ENCODE data around the gene KCNJ9. TPM values are rescaled to one million over a fixed set of nuclear protein-coding genes. Genes with fewer than 3 reads are reported as not detected.

KCNJ9 gene
- total RNA-seq, 6 experiments from 2014 or later, result not detected

GRCh38 chr1:160136121-160136925 lies 55.0 kb downstream of the KCNJ9 start:
- ATAC-seq (no peak), DNase-seq (no peak)
- Histone ChIP-seq H3K36me3 (no peaks in the 10 kb centered on the region), H3K4me1 (no peaks in the 10 kb centered on the region), H3K27ac (no peak overlapping the region), H3K27me3 (no peaks in the 10 kb centered on the region), H3K9me3 (no peaks in the 10 kb centered on the region), H3K4me3 (no peak overlapping the region)
- WGBS (ENCODE audit: insufficient coverage, low coverage, low lambda C conversion rate, missing lambda C conversion rate), result 82% methylated on average over 3 of the region's 22 CpGs
- TF ChIP-seq, protein P1, sequence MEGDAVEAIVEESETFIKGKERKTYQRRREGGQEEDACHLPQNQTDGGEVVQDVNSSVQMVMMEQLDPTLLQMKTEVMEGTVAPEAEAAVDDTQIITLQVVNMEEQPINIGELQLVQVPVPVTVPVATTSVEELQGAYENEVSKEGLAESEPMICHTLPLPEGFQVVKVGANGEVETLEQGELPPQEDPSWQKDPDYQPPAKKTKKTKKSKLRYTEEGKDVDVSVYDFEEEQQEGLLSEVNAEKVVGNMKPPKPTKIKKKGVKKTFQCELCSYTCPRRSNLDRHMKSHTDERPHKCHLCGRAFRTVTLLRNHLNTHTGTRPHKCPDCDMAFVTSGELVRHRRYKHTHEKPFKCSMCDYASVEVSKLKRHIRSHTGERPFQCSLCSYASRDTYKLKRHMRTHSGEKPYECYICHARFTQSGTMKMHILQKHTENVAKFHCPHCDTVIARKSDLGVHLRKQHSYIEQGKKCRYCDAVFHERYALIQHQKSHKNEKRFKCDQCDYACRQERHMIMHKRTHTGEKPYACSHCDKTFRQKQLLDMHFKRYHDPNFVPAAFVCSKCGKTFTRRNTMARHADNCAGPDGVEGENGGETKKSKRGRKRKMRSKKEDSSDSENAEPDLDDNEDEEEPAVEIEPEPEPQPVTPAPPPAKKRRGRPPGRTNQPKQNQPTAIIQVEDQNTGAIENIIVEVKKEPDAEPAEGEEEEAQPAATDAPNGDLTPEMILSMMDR (IDR thresholded peaks at IDR 0.05), result no peak
- TF ChIP-seq POLR2A (IDR thresholded peaks at IDR 0.05), result no peak
- intact Hi-C loops (cut with DNase I), result no loop called here

- ATAC-seq (no peak), DNase-seq (no peak)
- Histone ChIP-seq H3K27me3 (no peaks in the 10 kb centered on the region), H3K4me3 (no peak overlapping the region), H3K36me3 (no peaks in the 10 kb centered on the region), H3K27ac (no peak overlapping the region), H3K4me1 (no peaks in the 10 kb centered on the region), H3K9me3 (no peaks in the 10 kb centered on the region)
- WGBS (ENCODE audit: insufficient coverage, low coverage, low lambda C conversion rate, missing lambda C conversion rate), result 80% methylated on average over 1 of the region's 5 CpGs
- intact Hi-C loops (cut with DNase I), result no loop called here
- TF ChIP-seq, protein P1 (IDR thresholded peaks at IDR 0.05), result no peak
- no peak for TF ChIP-seq POLR2A (IDR thresholded peaks at IDR 0.05)
These were observed 55.5 kb downstream of the KCNJ9 start for GRCh38 chr1:160136926-160137200.

GRCh38 chr1:160137216-160137862 lies 56.0 kb downstream of the KCNJ9 start:
- TF ChIP-seq POLR2A (IDR thresholded peaks at IDR 0.05), result no peak
- TF ChIP-seq, protein P1 (IDR thresholded peaks at IDR 0.05), result no peak
- H3K36me3 ChIP-seq, result no peaks in the 10 kb centered on the region
- no peaks in the 10 kb centered on the region for H3K9me3 ChIP-seq
- no peaks in the 10 kb centered on the region for H3K27me3 ChIP-seq
- H3K4me3 ChIP-seq, result no peak overlapping the region
- DNase-seq, result no peak
- WGBS (ENCODE audit: insufficient coverage, low coverage, low lambda C conversion rate, missing lambda C conversion rate), result 78% methylated on average over 8 of the region's 8 CpGs
- intact Hi-C loops (cut with DNase I), result no loop called here
- no peaks in the 10 kb centered on the region for H3K4me1 ChIP-seq
- no peak for ATAC-seq
- no peak overlapping the region for H3K27ac ChIP-seq

DNA sequence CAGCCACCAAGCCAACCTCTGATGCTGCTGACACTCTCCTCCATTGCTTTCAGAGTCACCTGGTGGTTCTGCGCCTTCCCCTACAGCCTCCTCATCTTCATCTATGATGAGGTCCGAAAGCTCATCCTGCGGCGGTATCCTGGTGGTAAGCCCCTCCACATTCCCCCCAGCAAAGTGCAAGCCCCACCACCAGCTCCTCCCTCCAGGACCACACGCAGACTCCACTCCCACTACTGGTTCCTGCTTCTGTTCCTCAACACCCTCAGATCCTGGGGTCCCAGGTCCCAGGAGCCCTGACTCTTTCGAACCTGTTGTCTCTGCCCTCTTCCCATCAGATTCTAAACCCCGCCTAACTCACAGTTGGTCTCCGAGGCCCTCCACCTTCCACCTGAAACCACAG lies 58.5 kb downstream of the KCNJ9 start:
- TF ChIP-seq, protein P1 (IDR thresholded peaks at IDR 0.05), result no peak
- no peak for TF ChIP-seq POLR2A (IDR thresholded peaks at IDR 0.05)
- no peaks in the 10 kb centered on the region for H3K36me3 ChIP-seq
- no peak for ATAC-seq
- H3K9me3 ChIP-seq, result no peaks in the 10 kb centered on the region
- no peaks in the 10 kb centered on the region for H3K27me3 ChIP-seq
- H3K4me1 ChIP-seq, result no peaks in the 10 kb centered on the region
- DNase-seq, result no peak
- 83% methylated on average over 7 of the region's 8 CpGs for WGBS (ENCODE audit: insufficient coverage, low coverage, low lambda C conversion rate, missing lambda C conversion rate)
- intact Hi-C loops (cut with DNase I), result no loop called here
- no peak overlapping the region for H3K4me3 ChIP-seq
- no peak overlapping the region for H3K27ac ChIP-seq

Other genes with a start within 250 kb of the KCNJ9 start
- not detected for gene VSIG8, start 218.9 kb upstream of the KCNJ9 start, total RNA-seq
- gene CFAP45, start 181.4 kb upstream of the KCNJ9 start, total RNA-seq, result not detected
- 100 to 1,000 TPM in 3 of 6 experiments, 10 to 100 TPM in 3; 53.2 to 200 (median 117) TPM for gene TAGLN2, start 156.0 kb upstream of the KCNJ9 start, total RNA-seq
- 10 to 100 TPM in 5 of 6 experiments, 1 to 10 TPM in 1; 2.2 to 53.7 (median 16.6) TPM for gene IGSF9, start 135.9 kb upstream of the KCNJ9 start, total RNA-seq
- gene SLAMF9, start 127.3 kb upstream of the KCNJ9 start, total RNA-seq, result 1 to 10 TPM in 3 of 6 experiments, under 1 TPM in 1, not detected in 2; 0.68 to 2.2 (median 1.6) TPM
- gene PIGM, start 49.5 kb upstream of the KCNJ9 start, total RNA-seq, result 1 to 10 TPM; 3.3 to 4.7 (median 3.9) TPM
- gene KCNJ10, start 11.4 kb upstream of the KCNJ9 start, total RNA-seq, result 1 to 10 TPM in 2 of 6 experiments, under 1 TPM in 3, not detected in 1; 0.23 to 3.1 (median 0.31) TPM
- 10 to 100 TPM; 27.5 to 45.7 (median 29.4) TPM for gene IGSF8, start 17.1 kb downstream of the KCNJ9 start, total RNA-seq
- 1 to 10 TPM in 1 of 6 experiments, under 1 TPM in 5; 0.22 to 1.7 (median 0.36) TPM for gene ATP1A2, start 34.2 kb downstream of the KCNJ9 start, total RNA-seq
- not detected for gene ATP1A4, start 70.1 kb downstream of the KCNJ9 start, total RNA-seq
- under 1 TPM in 1 of 6 experiments, not detected in 5; 0.25 TPM for gene CASQ1, start 109.0 kb downstream of the KCNJ9 start, total RNA-seq
- 10 to 100 TPM; 11.5 to 45.7 (median 18.0) TPM for gene PEA15, start 123.8 kb downstream of the KCNJ9 start, total RNA-seq
- gene DCAF8, start 181.0 kb downstream of the KCNJ9 start, total RNA-seq, result 100 to 1,000 TPM in 4 of 6 experiments, 10 to 100 TPM in 2; 80.2 to 137 (median 110) TPM
- gene PEX19, start 203.6 kb downstream of the KCNJ9 start, total RNA-seq, result 10 to 100 TPM; 55.8 to 96.2 (median 84.1) TPM

Measured in right lobe of liver (tissue), 6 donors.